ENCODE data around the gene SNX1.
"Not testable (repeated sequence)": the region's sequence is repeated elsewhere in the genome, so short reads cannot be mapped to it uniquely, and the experiment has no call there.

Gene SNX1

DNA sequence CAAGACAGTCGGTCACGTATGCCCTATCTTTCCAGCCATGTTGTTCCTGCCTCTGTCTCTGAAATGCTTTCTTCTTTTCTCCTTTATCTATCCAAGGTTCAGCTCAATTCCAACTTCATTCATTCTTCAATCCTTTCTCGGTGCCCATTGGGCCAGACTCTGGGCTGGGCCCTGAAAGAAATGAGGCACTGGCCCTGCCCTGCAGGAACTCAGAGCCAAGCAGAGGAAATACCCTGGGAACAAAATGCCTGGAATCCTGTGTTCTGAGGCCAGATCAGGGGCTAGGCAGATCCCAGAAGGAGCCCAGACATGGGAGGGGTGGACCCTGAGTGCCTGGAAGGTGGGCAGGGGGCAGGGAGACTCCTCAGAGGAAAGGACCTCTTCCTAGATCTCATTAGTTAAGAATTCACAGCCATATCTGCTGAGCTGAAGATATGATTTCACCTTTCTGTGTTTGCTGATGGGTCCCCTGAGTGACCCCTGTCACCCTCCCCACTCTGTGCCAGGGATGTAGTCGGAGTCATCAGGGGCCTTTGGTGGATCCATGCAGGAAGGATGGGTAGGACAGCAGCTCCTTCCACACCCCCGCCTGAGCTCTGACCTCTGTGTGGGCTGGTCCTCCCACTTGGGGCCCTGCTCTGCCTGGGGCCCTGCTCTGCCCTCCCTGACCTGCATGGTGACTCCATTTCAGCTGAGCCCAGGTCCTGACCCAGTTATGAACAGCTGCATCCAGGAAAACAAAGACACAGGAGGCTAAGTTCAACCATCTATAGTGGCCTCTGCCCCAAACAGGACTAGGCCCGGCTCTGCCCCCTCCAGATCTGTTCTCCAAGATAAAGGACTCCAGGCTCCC is 44.1 kb upstream of the SNX1 start:
- Histone ChIP-seq H3K9ac (ENCODE audit: insufficient read length, low read depth) (no peak overlapping the region), H3K9me3 (ENCODE audit: insufficient read depth, low read length) (no peaks in the 10 kb centered on the region), H3K27me3 (ENCODE audit: insufficient read depth, insufficient read length) (peaks cover 16% of the 10 kb centered on the region), H3K4me1 (ENCODE audit: insufficient read depth, insufficient read length) (peaks cover 7% of the 10 kb centered on the region), H3K4me3 (ENCODE audit: insufficient read length, low read depth) (no peak overlapping the region), H3K36me3 (ENCODE audit: insufficient read depth, insufficient read length, low read length) (no peaks in the 10 kb centered on the region)
- DNase-seq (ENCODE audit: low read depth, low spot score): no peak
- no peak for TF ChIP-seq YY1 (IDR thresholded peaks at IDR 0.05; ENCODE audit: insufficient read depth, insufficient read length)
- no peak for TF ChIP-seq ZNF274 (IDR thresholded peaks at IDR 0.05; ENCODE audit: low read depth, low read length)
- no peak for TF ChIP-seq SUZ12 (IDR thresholded peaks at IDR 0.05; ENCODE audit: extremely low read depth, insufficient read depth, insufficient read length)

DNA sequence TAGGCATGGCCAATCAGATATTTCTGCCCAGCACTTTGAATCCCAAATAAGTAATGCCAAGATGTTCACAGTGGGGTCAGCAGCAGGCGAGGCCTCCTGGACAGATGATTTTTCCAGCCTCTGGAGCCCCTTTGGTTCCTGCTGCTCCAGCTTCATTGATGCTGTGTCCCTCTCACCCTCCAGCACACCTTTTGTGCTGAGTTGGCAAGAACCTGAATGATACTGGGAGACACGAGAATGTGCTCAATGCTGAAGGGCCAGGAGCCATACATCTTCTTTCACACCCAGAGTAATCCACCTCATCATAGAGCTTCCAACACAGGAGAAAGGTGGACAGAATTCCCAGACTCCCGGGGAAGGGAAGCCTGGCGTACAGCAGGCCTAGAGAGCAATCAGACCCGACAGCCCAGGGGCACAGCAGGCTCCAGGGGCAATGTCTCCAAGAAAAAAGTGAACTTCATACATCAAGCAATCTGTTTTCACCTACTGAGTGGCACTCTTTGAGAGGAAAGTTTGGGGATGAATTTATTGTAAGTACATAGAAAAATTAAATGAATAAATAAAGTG is 42.8 kb upstream of the SNX1 start:
- Histone ChIP-seq H3K4me3 (ENCODE audit: insufficient read length, low read depth) (no peak overlapping the region), H3K36me3 (ENCODE audit: insufficient read depth, insufficient read length, low read length) (no peaks in the 10 kb centered on the region), H3K9ac (ENCODE audit: insufficient read length, low read depth) (no peak overlapping the region), H3K9me3 (ENCODE audit: insufficient read depth, low read length) (no peaks in the 10 kb centered on the region), H3K27me3 (ENCODE audit: insufficient read depth, insufficient read length) (peaks cover 2% of the 10 kb centered on the region), H3K4me1 (ENCODE audit: insufficient read depth, insufficient read length) (peaks cover 5% of the 10 kb centered on the region)
- TF ChIP-seq SUZ12 (IDR thresholded peaks at IDR 0.05; ENCODE audit: extremely low read depth, insufficient read depth, insufficient read length) (no peak), ZNF274 (IDR thresholded peaks at IDR 0.05; ENCODE audit: low read depth, low read length) (no peak), YY1 (IDR thresholded peaks at IDR 0.05; ENCODE audit: insufficient read depth, insufficient read length) (no peak)
- DNase-seq (ENCODE audit: low read depth, low spot score): no peak

GRCh38 chr15:64053674-64054073 is 42.1 kb upstream of the SNX1 start:
- not testable (repeated sequence) for H3K27me3 ChIP-seq (ENCODE audit: insufficient read depth, insufficient read length); H3K9me3 ChIP-seq (ENCODE audit: insufficient read depth, low read length); H3K9ac ChIP-seq (ENCODE audit: insufficient read length, low read depth); H3K36me3 ChIP-seq (ENCODE audit: insufficient read depth, insufficient read length, low read length); H3K4me1 ChIP-seq (ENCODE audit: insufficient read depth, insufficient read length); DNase-seq (ENCODE audit: low read depth, low spot score); H3K4me3 ChIP-seq (ENCODE audit: insufficient read length, low read depth)

- DNase-seq (ENCODE audit: low read depth, low spot score): no peak
- Histone ChIP-seq H3K36me3 (ENCODE audit: insufficient read depth, insufficient read length, low read length) (no peaks in the 10 kb centered on the region), H3K9me3 (ENCODE audit: insufficient read depth, low read length) (peaks cover 10% of the 10 kb centered on the region; the same call in 1 of the 2 replicates), H3K4me3 (ENCODE audit: insufficient read length, low read depth) (no peak overlapping the region), H3K9ac (ENCODE audit: insufficient read length, low read depth) (no peak overlapping the region), H3K27me3 (ENCODE audit: insufficient read depth, insufficient read length) (no peaks in the 10 kb centered on the region), H3K4me1 (ENCODE audit: insufficient read depth, insufficient read length) (no peaks in the 10 kb centered on the region)
- TF ChIP-seq YY1 (IDR thresholded peaks at IDR 0.05; ENCODE audit: insufficient read depth, insufficient read length): no peak
- TF ChIP-seq SUZ12 (IDR thresholded peaks at IDR 0.05; ENCODE audit: extremely low read depth, insufficient read depth, insufficient read length): no peak
- TF ChIP-seq ZNF274 (IDR thresholded peaks at IDR 0.05; ENCODE audit: low read depth, low read length): no peak
These were observed 37.5 kb upstream of the SNX1 start for GRCh38 chr15:64058279-64058678.

DNA sequence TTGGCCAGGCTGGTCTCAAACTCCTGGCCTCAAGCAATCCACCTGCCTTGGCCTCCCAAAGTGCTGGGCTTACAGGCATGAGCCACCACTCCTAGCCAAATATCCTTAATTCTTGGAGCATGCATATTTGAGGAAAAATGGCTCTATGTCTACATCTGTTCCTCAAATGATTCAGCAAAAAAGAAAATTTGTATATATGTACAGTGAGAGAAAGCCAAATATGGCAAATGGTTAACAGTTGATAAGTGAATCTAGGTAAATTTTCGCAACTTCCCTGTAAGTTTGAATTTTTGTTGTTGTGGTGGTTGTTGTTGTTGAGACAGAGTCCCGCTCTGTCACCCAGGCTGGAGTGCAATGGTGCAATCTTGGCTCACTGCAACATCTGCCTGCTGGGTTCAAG is 36.7 kb upstream of the SNX1 start:
- not testable (repeated sequence) for DNase-seq (ENCODE audit: low read depth, low spot score); H3K4me1 ChIP-seq (ENCODE audit: insufficient read depth, insufficient read length); H3K36me3 ChIP-seq (ENCODE audit: insufficient read depth, insufficient read length, low read length); H3K4me3 ChIP-seq (ENCODE audit: insufficient read length, low read depth); H3K9ac ChIP-seq (ENCODE audit: insufficient read length, low read depth); H3K27me3 ChIP-seq (ENCODE audit: insufficient read depth, insufficient read length)
- peaks cover 10% of the 10 kb centered on the region; the same call in 1 of the 2 replicates for H3K9me3 ChIP-seq (ENCODE audit: insufficient read depth, low read length)

- no peak for DNase-seq (ENCODE audit: low read depth, low spot score)
- Histone ChIP-seq H3K4me1 (ENCODE audit: insufficient read depth, insufficient read length) (no peaks in the 10 kb centered on the region), H3K4me3 (ENCODE audit: insufficient read length, low read depth) (no peak overlapping the region)
These were observed 35.1 kb upstream of the SNX1 start for GRCh38 chr15:64060716-64061115.

GRCh38 chr15:64066451-64066850 is 29.3 kb upstream of the SNX1 start:
- no peaks in the 10 kb centered on the region for H3K27me3 ChIP-seq (ENCODE audit: insufficient read depth, insufficient read length)
- H3K4me3 ChIP-seq (ENCODE audit: insufficient read length, low read depth): no peak overlapping the region
- no peak overlapping the region for H3K9ac ChIP-seq (ENCODE audit: insufficient read length, low read depth)
- DNase-seq (ENCODE audit: low read depth, low spot score): no peak
- H3K4me1 ChIP-seq (ENCODE audit: insufficient read depth, insufficient read length): no peaks in the 10 kb centered on the region
- H3K9me3 ChIP-seq (ENCODE audit: insufficient read depth, low read length): no peaks in the 10 kb centered on the region
- no peak for TF ChIP-seq SUZ12 (IDR thresholded peaks at IDR 0.05; ENCODE audit: extremely low read depth, insufficient read depth, insufficient read length)
- no peak for TF ChIP-seq ZNF274 (IDR thresholded peaks at IDR 0.05; ENCODE audit: low read depth, low read length)
- TF ChIP-seq YY1 (IDR thresholded peaks at IDR 0.05; ENCODE audit: insufficient read depth, insufficient read length): no peak
- peaks cover 2% of the 10 kb centered on the region for H3K36me3 ChIP-seq (ENCODE audit: insufficient read depth, insufficient read length, low read length)

More at GRCh38 chr15:64060716-64061115, 35.1 kb upstream of the SNX1 start:
- H3K36me3 ChIP-seq (ENCODE audit: insufficient read depth, insufficient read length, low read length): no peaks in the 10 kb centered on the region
- TF ChIP-seq ZNF274 (IDR thresholded peaks at IDR 0.05; ENCODE audit: low read depth, low read length) (no peak), YY1 (IDR thresholded peaks at IDR 0.05; ENCODE audit: insufficient read depth, insufficient read length) (no peak), SUZ12 (IDR thresholded peaks at IDR 0.05; ENCODE audit: extremely low read depth, insufficient read depth, insufficient read length) (no peak)
- peaks cover 10% of the 10 kb centered on the region; the same call in 1 of the 2 replicates for H3K9me3 ChIP-seq (ENCODE audit: insufficient read depth, low read length)
- H3K9ac ChIP-seq (ENCODE audit: insufficient read length, low read depth): no peak overlapping the region
- H3K27me3 ChIP-seq (ENCODE audit: insufficient read depth, insufficient read length): no peaks in the 10 kb centered on the region
